Astrocyte (in vitro differentiated cells and primary cell): ENCODE data around the gene NT5C1A.

ENCODE experiments used
- EZH2 ChIP-seq: IDR thresholded peaks from 2 replicates; pipeline ENCODE4 v1.6.1; 2012; ENCODE audit warnings: mild to moderate bottlenecking, low read length, inconsistent platforms; ENCODE audit not compliant: insufficient read depth
- TF ChIP-seq, protein P1 (sequence below): IDR thresholded peaks from 2 replicates; pipeline ENCODE4 v1.5.1; 2011; ENCODE audit warnings: low read depth, mild to moderate bottlenecking, inconsistent platforms, low read length, moderate library complexity; ENCODE audit not compliant: insufficient read depth

DNA sequence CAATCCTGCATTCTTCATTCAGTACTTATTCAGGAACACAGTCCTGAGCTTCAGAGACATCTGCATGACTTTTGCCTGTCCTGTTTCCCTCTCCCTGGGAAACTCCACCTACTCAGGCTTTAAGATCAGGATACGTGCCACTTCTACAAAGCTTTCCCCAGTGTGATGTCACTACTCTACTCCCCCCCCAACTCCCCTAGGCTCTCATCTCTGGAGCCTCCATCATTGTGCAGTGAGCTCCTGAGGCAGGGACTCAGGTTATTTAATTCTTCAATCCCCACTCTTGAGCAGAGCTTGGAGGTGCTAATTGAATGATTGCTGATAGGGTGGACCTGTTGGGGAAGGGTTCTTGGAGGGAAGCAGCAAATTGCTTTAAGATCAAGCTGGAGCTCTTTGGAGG, 1.2 kb downstream of the NT5C1A start:
- TF ChIP-seq, protein P1, sequence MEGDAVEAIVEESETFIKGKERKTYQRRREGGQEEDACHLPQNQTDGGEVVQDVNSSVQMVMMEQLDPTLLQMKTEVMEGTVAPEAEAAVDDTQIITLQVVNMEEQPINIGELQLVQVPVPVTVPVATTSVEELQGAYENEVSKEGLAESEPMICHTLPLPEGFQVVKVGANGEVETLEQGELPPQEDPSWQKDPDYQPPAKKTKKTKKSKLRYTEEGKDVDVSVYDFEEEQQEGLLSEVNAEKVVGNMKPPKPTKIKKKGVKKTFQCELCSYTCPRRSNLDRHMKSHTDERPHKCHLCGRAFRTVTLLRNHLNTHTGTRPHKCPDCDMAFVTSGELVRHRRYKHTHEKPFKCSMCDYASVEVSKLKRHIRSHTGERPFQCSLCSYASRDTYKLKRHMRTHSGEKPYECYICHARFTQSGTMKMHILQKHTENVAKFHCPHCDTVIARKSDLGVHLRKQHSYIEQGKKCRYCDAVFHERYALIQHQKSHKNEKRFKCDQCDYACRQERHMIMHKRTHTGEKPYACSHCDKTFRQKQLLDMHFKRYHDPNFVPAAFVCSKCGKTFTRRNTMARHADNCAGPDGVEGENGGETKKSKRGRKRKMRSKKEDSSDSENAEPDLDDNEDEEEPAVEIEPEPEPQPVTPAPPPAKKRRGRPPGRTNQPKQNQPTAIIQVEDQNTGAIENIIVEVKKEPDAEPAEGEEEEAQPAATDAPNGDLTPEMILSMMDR: no peak
- TF ChIP-seq EZH2: no peak
